K562 (cell line): ENCODE results near the gene LIFR. TPM values are rescaled to one million over a fixed set of nuclear protein-coding genes. Genes with fewer than 3 reads are reported as not detected.

Experiments
- ATAC-seq: fragments of 200-7000 bp; cut with Tn5 transposase; 3 replicates; pipeline ENCODE4 v1.9.1; 2020; ENCODE audit warnings: moderate library complexity
- BruUV-seq: library from RNA; stranded (reverse); fragments of 400-500 nt; replicated peaks from 2 replicates; lab custom pipeline; 2021; lab: Mats Ljungman, UMichigan
- CTCF ChIA-PET: fragments of 300-600 bp; formaldehyde crosslinking; extraction: SDS; loops from one replicate; lab custom pipeline; 2021; ENCODE audit warnings: low intra/inter-chr PET ratio; lab: Yijun Ruan, JAX
- POLR2A ChIA-PET: fragments of 300-600, 350-650 bp; sonication (Branson Sonifier 250); formaldehyde crosslinking; extraction: SDS; loops from one replicate; lab custom pipeline; 2021; ENCODE audit warnings: antibody characterized with exemption, inconsistent platforms; lab: Yijun Ruan, JAX
- DNase-seq, 4 experiments: peaks; one replicate each; pipeline versions ENCODE4 v3.0.0 to v3.0.0-alpha.2; 2011 to 2018; ENCODE audit warnings: low spot score in 3 of 4, mixed read lengths in 3 of 4; ENCODE audit errors: extremely low read depth in 1 of 4
- FAIRE-seq: peaks from 2 replicates; lab custom pipeline; 2011; peaks lifted over from hg19 to GRCh38; lab: Jason Lieb, UNC
- H2AFZ ChIP-seq: 2 replicates; pipeline ENCODE4 v1.6.0; 2011; ENCODE audit warnings: low read depth, low read length, control low read depth, inconsistent platforms
- H3K27ac ChIP-seq: fragments of 200-600 bp; 3 replicates; pipeline ENCODE4 v1.8.0; 2011; ENCODE audit warnings: low read depth, mild to moderate bottlenecking, control low read depth, inconsistent platforms, low read length, moderate library complexity, mixed read lengths; ENCODE audit errors: extremely low read depth
- H3K27me3 ChIP-seq, 2 experiments: fragments of 300-600 bp in 1 of 2; 2 replicates in 1 of 2; 3 replicates in 1 of 2; pipeline versions ENCODE4 v1.6.0 to v1.8.0; 2011; ENCODE audit warnings: inconsistent platforms in 2 of 2, low read length in 2 of 2, mild to moderate bottlenecking in 1 of 2, mixed read lengths in 1 of 2, moderate library complexity in 1 of 2; ENCODE audit not compliant: control insufficient read depth in 2 of 2, insufficient read depth in 2 of 2
- H3K36me3 ChIP-seq: fragments of 300-600 bp; 3 replicates; pipeline ENCODE4 v1.8.0; 2011; ENCODE audit warnings: mild to moderate bottlenecking, low read length, inconsistent platforms; ENCODE audit not compliant: control insufficient read depth, insufficient read depth
- H3K4me1 ChIP-seq, 2 experiments: fragments of 200-600 bp in 1 of 2; replicated peaks in 1 of 2; 2 replicates in 1 of 2; 3 replicates in 1 of 2; pipeline versions ENCODE4 v1.5.1 to v1.8.0; 2011; ENCODE audit warnings: inconsistent platforms in 2 of 2, low read length in 2 of 2, mild to moderate bottlenecking in 1 of 2, mixed read lengths in 1 of 2, moderate library complexity in 1 of 2; ENCODE audit not compliant: control insufficient read depth in 2 of 2, insufficient read depth in 2 of 2
- H3K4me2 ChIP-seq: 2 replicates; pipeline ENCODE4 v1.6.1; 2011; ENCODE audit warnings: low read length, control low read depth, inconsistent platforms, mixed read lengths; ENCODE audit not compliant: insufficient read depth
- H3K4me3 ChIP-seq: fragments of 200-600 bp; sonication (generic), shearing (Covaris generic); 2 replicates; pipeline ENCODE4 v1.5.1; 2016; ENCODE audit warnings: control low read depth, inconsistent platforms
- H3K79me2 ChIP-seq: fragments of 200-600 bp; 3 replicates; pipeline ENCODE4 v1.8.0; 2011; ENCODE audit warnings: low read length, inconsistent platforms; ENCODE audit not compliant: control insufficient read depth, insufficient read depth
- H3K9ac ChIP-seq, 2 experiments: 2 replicates each; pipeline versions ENCODE4 v1.6.0 to v1.6.1; 2011; ENCODE audit warnings: low read depth in 2 of 2, low read length in 2 of 2, control low read depth in 1 of 2, inconsistent platforms in 1 of 2, mild to moderate bottlenecking in 1 of 2, mixed read lengths in 1 of 2; ENCODE audit not compliant: insufficient read depth in 1 of 2
- H3K9me1 ChIP-seq: one replicate; pipeline ENCODE4 v1.6.0; 2011; ENCODE audit warnings: inconsistent platforms, mild to moderate bottlenecking, low read length, moderate library complexity; ENCODE audit not compliant: control insufficient read depth, insufficient read depth
- H3K9me3 ChIP-seq: replicated peaks from 2 replicates; pipeline ENCODE4 v1.5.1; 2011; ENCODE audit warnings: low read depth, low read length, inconsistent platforms; ENCODE audit not compliant: control insufficient read depth, insufficient read depth
- H4K20me1 ChIP-seq: replicated peaks from 2 replicates; pipeline ENCODE4 v1.6.1; 2011; ENCODE audit warnings: low read length, inconsistent platforms, mixed read lengths; ENCODE audit not compliant: control insufficient read depth, insufficient read depth
- CXXC5 ChIP-seq: fragments of 250-450 bp; sonication (Bioruptor Pico); IDR thresholded peaks from 2 replicates; pipeline ENCODE4 v1.8.0; 2022; ENCODE audit warnings: inconsistent platforms, mild to moderate bottlenecking, moderate library complexity
- ETV6 ChIP-seq, 3 experiments: fragments of 150-350 bp in 1 of 3; sonication (generic) in 1 of 3; formaldehyde crosslinking in 1 of 3; IDR thresholded peaks; 2 replicates each; pipeline versions ENCODE4 v1.6.1 to v1.8.0; 2014 to 2022; ENCODE audit warnings: borderline replicate concordance in 2 of 3, low read depth in 2 of 3, antibody characterized with exemption in 1 of 3, low read length in 1 of 3, mild to moderate bottlenecking in 1 of 3, missing genetic modification reagents in 1 of 3
- FOXA3 ChIP-seq, 2 experiments: fragments of 450-650 bp in 1 of 2; sonication (generic) in 1 of 2; formaldehyde crosslinking; IDR thresholded peaks in 1 of 2; conservative IDR thresholded peaks in 1 of 2; 2 replicates each; pipeline versions ENCODE4 v1.4.0 to v1.8.0; 2020 to 2022; ENCODE audit warnings: mild to moderate bottlenecking in 2 of 2, missing genetic modification reagents in 1 of 2
- HEY1 ChIP-seq: fragments of 250-450 bp; sonication (Bioruptor Pico); IDR thresholded peaks from 2 replicates; pipeline ENCODE4 v1.5.0; 2020; ENCODE audit warnings: mild to moderate bottlenecking, moderate library complexity, borderline replicate concordance
- HMGN3 ChIP-seq: IDR thresholded peaks from 2 replicates; pipeline ENCODE4 v1.6.1; 2011; ENCODE audit warnings: borderline replicate concordance, low read depth, mild to moderate bottlenecking, mixed read lengths, low read length; ENCODE audit not compliant: insufficient read length; ENCODE audit errors: extremely low read depth
- MLLT1 ChIP-seq, 2 experiments: fragments of 450-650 bp; IDR thresholded peaks; 2 replicates each; pipeline ENCODE4 v1.6.1; 2016
- PHF8 ChIP-seq: fragments of 200-600 bp; sonication (generic); IDR thresholded peaks from 2 replicates; pipeline ENCODE4 v1.6.1; 2012; ENCODE audit warnings: mixed run types, mild to moderate bottlenecking, inconsistent platforms, low read length, moderate library complexity, borderline replicate concordance
- PML ChIP-seq: IDR thresholded peaks from 2 replicates; pipeline ENCODE4 v1.6.1; 2012; ENCODE audit warnings: low read length, inconsistent platforms
- RBM15 ChIP-seq: fragments of 200-400 bp; formaldehyde crosslinking; IDR thresholded peaks from 2 replicates; pipeline ENCODE4 v1.6.1; 2018; ENCODE audit warnings: mild to moderate bottlenecking, low read length, moderate library complexity; ENCODE audit not compliant: insufficient read depth
- SREBF1 ChIP-seq: fragments of 150-350 bp; IDR thresholded peaks from 2 replicates; pipeline ENCODE4 v1.6.1; 2014; ENCODE audit warnings: antibody characterized with exemption, low read depth, low read length, borderline replicate concordance
- ZBTB7A ChIP-seq: IDR thresholded peaks from 2 replicates; pipeline ENCODE4 v1.6.1; 2011; ENCODE audit warnings: low read depth, mild to moderate bottlenecking, low read length, moderate library complexity, borderline replicate concordance; ENCODE audit not compliant: control insufficient read depth
- ZNF23 ChIP-seq: fragments of 250-450 bp; sonication (Bioruptor Pico); IDR thresholded peaks from 2 replicates; pipeline ENCODE4 v1.4.0; 2020; ENCODE audit warnings: mild to moderate bottlenecking
- ZNF3 ChIP-seq: fragments of 250-450 bp; sonication (Bioruptor Pico); IDR thresholded peaks from 2 replicates; pipeline ENCODE4 v1.5.0; 2021; ENCODE audit warnings: mild to moderate bottlenecking, moderate library complexity
- ZNF57 ChIP-seq: fragments of 450-650 bp; formaldehyde crosslinking; IDR thresholded peaks from 2 replicates; pipeline ENCODE4 v1.4.0; 2020; ENCODE audit warnings: mild to moderate bottlenecking, moderate library complexity
- ZSCAN29 ChIP-seq: fragments of 450-650 bp; IDR thresholded peaks from 2 replicates; pipeline ENCODE4 v1.6.1; 2017
- WGBS: fragments of 100-300 bp; shearing (Covaris generic); methylation state at CpG from one replicate; pipeline ENCODE4 v1.1.6; 2016; ENCODE audit warnings: low coverage, mixed read lengths; ENCODE audit not compliant: insufficient coverage; ENCODE audit errors: missing lambda C conversion rate; 5-methylcytosine and 5-hydroxymethylcytosine counted together
- in situ Hi-C: fragments of 300-500 bp; cut with MboI; formaldehyde crosslinking; loops from 4 replicates; pipeline ENCODE4 v1.15.0; 2018; ENCODE audit warnings: inconsistent platforms, mixed read lengths
- intact Hi-C: fragments of 100-400 bp; cut with micrococcal nuclease; formaldehyde crosslinking; loops from 2 replicates; pipeline ENCODE4 v1.14.2; 2022
- polyA plus RNA-seq, 8 experiments: library from polyadenylated mRNA; depleted of rRNA in 4 of 8; stranded (reverse) in 5 of 8; unstranded in 3 of 8; fragments of >200 nt; fragmentation: Nextera tagmentation in 2 of 8; fragmentation: Illumina TruSeq in 1 of 8; extraction: Ambion mirVana in 2 of 8; extraction: Trizol in 1 of 8; gene quantifications; 2 replicates each; pipeline versions ENCODE4 v1.2.1 to v1.2.3, GENCODE V29; 2011 to 2014; ENCODE audit warnings: inconsistent platforms in 1 of 8, missing spikeins in 1 of 8
- total RNA-seq, 7 experiments: library from RNA; depleted of rRNA in 6 of 7; stranded (reverse); fragments of >200 nt in 6 of 7; fragmentation: Illumina TruSeq in 2 of 7; extraction: Trizol in 2 of 7; gene quantifications; 2 replicates each; pipeline versions ENCODE4 v1.2.1 to v1.2.3, GENCODE V29; 2011 to 2021; ENCODE audit warnings: low replicate concordance in 1 of 7

LIFR gene
- total and polyA plus RNA-seq, 9 of the 15 experiments (the other 6 are each of a cell fraction or from before 2014, with no cell fraction given): 0.43 to 5.7 (median 3.3) TPM

- intact Hi-C loops: no loop called here
- Histone ChIP-seq H3K9ac (no peak overlapping the region), H3K4me1 (no peaks in the 10 kb centered on the region), H3K79me2 (no peaks in the 10 kb centered on the region), H3K4me3 (no peak overlapping the region), H3K9me1 (no peaks in the 10 kb centered on the region), H3K36me3 (no peaks in the 10 kb centered on the region), H2AFZ (no peak overlapping the region), H4K20me1 (no peaks in the 10 kb centered on the region), H3K27me3 (no peaks in the 10 kb centered on the region; a peak in 1 of 5 replicates), H3K27ac (no peak overlapping the region), H3K4me2 (no peak overlapping the region), H3K9me3 (no peaks in the 10 kb centered on the region)
- BruUV-seq: no TSS peak
- ChIA-PET CTCF (no interaction called here), POLR2A (no interaction called here)
- TF ChIP-seq CXXC5 (no peak), ZNF57 (no peak), PHF8 (no peak), HMGN3 (no peak), ZNF23 (no peak), HEY1 (CRISPR knock-in tag) (no peak), MLLT1 (IDR thresholded peaks at IDR 0.05) (no peak), PML (no peak), RBM15 (no peak), ZBTB7A (no peak), FOXA3 (CRISPR knock-in tag; conservative IDR thresholded peaks at IDR 0.05 in 1 of 2, IDR thresholded peaks at IDR 0.05 in 1 of 2) (no peak), ZSCAN29 (no peak), ZNF3 (no peak), ETV6 (IDR thresholded peaks at IDR 0.05; ENCODE audit: borderline replicate concordance in 1 of 2, low read depth in 2 of 2, low read length in 1 of 2) (no peak), ETV6 (CRISPR knock-in tag; IDR thresholded peaks at IDR 0.05; ENCODE audit: borderline replicate concordance) (no peak), SREBF1 (no peak)
- FAIRE-seq: no peak
- DNase-seq: no peak
- whole genome bisulfite sequencing: 7% methylated on average over 5 of the region's 5 CpGs
- in situ Hi-C loops: no loop called here
- ATAC-seq: no peak
Observed at GRCh38 chr5:38582975-38583319, 26.5 kb upstream of the LIFR start.
